Raji (cell line): ENCODE measurements around the gene EIF2S2.

Source experiments
- POLR2A ChIP-seq: IDR thresholded peaks from 2 replicates; pipeline ENCODE4 v1.6.1; 2011; ENCODE audit warnings: low read depth, low read length, control low read depth; ENCODE audit not compliant: insufficient read depth

EIF2S2 gene

DNA sequence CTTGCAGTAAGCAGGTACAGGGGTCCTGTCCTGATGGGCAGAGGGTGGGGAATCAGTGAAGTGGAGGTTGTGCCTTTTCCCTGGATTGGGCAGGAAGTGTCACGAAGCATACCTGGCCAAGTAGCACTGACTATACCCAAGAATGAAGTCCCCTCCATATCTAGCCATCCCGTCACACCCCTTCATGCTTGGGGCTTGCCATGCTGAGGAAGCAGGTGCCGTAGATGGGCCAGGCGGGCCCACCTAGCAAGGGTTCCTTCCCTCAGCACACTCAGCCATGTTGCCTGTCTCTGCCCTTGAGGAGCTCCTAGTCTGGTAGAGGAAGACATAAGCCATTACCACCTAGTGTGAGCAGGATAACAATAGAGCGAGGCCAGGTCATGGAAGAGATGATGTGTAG is 33.5 kb downstream of the EIF2S2 start:
- no peak for TF ChIP-seq POLR2A

DNA sequence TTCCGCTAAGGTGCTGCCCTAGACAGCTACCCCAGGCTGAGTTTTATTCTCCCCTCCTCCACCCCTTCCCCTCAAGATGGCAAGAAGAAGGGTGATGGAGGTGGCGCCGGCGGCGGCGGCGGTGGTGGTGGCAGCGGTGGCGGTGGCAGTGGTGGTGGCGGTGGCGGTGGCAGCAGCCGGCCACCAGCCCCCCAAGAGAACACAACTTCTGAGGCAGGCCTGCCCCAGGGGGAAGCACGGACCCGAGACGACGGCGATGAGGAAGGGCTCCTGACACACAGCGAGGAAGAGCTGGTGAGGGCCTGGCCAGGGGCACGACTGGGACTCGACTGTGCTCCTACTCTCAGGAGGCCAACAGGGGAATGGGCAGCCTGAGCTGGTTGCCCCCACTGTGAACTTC is 35.1 kb downstream of the EIF2S2 start:
- no peak for TF ChIP-seq POLR2A

DNA sequence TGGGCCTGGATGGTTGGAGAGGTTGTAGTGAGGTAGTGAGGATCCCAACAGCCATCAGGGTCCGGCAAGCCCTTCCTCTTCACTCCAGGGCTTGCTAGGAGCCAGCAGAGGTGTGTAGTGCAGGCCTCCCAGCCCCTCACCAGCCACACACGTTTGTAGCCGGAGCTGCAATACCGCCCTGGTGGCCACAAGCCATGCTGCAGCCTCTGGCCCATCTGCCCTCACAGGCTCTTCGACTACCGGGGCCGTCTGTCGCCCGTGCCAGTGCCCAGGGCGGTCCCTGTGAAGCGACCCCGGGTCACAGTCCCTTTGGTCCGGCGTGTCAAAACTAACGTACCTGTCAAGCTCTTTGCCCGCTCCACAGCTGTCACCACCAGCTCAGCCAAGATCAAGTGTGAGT is 36.4 kb downstream of the EIF2S2 start:
- no peak for TF ChIP-seq POLR2A

DNA sequence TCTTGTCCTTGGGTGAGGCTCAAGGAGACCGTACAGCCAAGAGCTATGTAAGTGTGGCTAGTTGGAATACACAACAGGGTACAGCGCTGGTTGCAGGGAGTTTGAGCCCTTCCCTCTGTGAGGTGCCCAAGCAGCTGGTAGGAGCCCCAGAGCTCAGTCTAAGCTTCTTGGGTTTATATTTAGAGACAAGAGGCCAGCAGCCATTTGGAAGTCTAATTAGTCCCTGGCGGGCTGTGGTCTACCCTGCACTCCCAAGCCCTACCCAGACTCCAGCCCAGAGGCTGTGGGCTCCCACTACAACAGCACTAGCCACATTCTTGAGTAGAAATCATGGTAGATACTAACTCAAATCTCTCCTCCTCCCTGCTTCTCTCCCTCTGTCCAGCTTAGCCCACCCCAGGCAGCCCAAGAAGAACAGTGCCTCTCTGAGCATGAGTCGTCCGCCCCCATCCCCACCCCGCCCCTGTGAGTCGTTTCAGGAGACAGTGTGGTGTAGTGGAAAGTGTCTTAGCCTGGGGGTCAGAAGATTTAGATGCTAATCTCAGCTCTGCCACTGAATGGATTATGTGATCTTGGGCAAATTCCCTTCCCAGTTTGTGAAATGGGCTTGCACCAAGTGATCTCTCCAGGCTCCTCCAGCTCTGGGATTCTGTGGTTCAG is 37.8 kb downstream of the EIF2S2 start:
- TF ChIP-seq POLR2A, result no peak

DNA sequence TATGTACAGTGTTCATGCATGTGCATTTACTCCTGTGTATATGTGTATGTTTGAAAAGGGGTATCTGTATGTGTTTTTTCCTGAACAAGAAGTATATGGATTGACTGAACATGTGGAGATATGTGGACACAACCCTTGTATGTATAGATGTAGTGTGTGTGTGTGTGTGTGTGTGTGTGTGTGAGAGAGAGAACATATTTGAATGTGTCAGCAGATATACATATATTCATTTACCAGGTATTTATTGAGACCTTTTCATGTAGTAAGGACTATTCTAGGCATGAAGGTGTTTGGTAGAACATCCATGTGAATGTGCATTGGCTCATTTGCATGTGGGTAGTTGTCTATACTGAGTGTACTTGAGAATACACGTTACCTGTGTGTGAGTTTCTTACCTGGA is 39.3 kb downstream of the EIF2S2 start:
- TF ChIP-seq POLR2A, result no peak

DNA sequence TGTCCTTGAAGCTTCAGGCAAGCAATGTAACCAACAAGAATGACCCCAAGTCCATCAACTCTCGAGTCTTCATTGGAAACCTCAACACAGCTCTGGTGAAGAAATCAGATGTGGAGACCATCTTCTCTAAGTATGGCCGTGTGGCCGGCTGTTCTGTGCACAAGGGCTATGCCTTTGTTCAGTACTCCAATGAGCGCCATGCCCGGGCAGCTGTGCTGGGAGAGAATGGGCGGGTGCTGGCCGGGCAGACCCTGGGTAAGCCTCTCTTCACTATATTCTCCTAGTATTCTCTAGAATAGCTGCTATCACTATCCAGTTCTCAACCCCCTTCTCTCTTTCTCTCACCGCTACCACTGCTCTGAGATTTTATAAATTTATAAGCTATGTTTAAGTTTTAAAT is 40.0 kb downstream of the EIF2S2 start:
- TF ChIP-seq POLR2A, result no peak

DNA sequence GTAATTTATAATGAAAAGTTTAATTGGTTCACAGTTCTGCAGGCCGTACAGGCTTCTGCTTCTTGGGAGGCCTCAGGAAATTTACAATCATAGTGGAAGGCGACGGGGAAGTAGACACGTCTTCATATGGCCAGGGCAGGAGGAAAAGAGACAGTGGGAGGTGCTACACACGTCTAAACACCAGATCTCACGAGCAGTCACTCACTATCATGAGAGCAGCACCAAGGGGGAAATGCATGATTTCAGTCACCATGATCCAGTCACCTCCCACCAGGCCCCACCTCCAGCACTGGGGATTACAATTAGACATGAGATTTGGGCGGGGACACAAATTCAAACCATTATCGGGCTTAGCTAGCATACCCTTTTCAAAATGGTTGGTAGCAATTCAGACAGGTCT is 41.2 kb downstream of the EIF2S2 start:
- no peak for TF ChIP-seq POLR2A

DNA sequence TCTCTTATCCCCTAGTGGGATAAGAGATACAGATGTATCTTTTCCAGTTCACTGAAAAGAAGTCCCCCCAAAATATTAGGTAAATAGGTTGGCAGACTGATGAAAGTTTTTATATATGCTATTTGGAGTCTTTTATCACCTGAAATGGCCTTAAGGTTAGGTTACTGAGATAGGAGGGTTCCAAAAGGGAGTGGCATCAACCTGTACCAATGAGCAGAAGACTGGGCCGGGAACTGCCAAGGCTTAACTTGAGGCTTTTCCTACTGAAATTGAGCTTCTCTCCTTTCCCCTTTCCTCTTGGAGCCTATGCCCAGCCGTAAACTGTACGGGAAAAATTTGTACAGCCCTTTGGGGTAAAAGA is 42.0 kb downstream of the EIF2S2 start:
- no peak for TF ChIP-seq POLR2A

DNA sequence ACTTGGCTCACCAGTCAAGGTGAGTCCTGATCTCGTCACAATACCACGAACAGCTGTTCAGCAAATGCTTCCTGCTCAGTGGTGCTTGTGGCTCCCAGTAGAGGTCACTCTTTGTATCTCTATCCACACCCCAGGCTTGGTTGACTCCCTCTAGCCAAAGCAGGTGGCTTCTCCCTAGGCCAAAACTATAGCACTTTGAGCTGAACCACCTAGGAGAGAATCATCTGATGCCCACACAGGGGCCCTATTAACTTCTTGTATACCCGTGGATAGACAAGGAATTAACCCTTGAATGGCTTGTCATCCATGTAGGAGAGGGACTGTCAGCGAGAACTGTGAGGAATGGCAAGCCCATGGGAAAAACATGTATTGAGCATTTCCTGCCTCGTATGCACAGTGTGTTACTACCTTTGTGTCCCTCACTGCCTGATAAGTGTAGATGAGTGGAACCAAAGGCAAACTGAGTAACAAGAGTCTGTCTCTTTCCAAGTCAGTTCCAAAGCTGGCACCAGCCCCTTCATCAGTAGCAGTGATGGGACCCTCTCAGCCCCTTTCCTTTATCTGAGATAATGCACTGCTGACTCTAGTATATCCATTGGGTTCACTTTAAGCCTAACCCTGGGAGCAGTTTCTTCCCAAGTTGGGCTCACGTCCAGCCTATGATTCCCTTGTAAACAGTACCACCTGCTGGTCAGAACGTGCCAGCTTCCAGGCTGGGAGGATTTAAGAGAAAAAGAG is 42.5 kb downstream of the EIF2S2 start:
- no peak for TF ChIP-seq POLR2A

DNA sequence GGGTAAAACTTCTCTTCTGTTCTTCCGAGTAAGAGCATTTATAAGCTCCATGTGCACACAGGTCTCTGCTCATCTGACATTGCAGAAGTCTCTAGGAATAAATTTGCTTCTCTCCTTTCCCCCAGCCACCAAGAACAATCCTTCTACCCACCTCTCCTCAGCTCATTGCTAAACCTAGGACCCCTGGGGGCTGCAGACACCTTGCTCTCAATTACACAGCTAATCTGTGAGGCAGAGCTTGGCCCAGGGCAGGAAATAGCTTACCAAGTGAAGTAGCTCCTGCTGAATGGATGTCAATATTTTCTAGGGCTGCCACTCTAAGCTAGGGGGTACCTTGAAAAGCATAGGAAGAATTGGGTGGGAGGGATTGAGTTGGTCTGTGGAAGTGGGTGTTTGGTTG is 44.0 kb downstream of the EIF2S2 start:
- TF ChIP-seq POLR2A, result no peak

DNA sequence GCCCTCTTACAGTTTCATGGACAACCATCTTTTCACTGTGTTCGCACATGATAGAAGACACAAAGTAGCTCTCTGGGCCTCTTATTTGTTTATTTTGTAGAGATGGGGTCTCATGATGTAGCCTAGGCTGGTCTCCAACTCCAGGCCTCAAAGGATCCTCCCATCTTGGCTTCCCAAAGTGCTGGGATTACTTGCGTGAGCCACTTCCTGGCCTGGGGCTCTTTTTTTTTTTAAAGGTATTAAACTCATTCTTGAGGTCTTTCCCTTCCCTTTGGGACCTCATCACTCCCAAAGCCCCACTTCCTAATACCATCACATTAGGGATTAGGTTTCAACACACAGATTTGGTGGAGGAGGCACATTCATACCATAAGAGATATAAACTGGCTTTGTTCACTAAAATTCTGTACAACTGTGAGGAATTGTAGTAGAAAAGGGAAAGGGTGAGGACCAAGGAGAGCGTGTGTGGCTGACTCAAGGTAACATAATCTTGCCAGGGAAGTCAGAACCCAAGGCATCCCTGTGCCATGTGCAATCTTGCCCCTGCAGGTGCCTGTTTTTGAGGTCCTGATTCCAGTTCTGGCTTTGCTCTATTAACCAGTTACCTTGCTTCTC is 45.5 kb downstream of the EIF2S2 start:
- TF ChIP-seq POLR2A, result no peak

DNA sequence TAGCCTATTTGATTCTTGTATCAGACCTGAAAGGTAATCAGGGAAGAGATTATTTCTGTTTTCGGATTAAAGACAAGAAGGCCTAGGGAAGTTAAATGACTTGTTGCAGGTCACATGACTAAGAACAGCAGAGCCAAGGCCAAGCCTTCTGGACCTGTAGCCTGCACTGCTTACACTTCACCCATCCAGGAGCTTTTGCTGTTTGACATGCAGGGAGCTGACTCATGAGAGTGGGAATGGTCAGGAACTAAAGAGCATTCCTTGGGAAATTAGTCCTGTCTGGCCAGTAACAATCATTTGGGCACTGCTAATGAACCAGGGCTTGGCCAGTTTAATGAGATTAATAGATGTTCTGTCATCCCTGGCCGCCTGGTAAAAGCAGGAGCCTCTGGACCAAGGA is 46.8 kb downstream of the EIF2S2 start:
- no peak for TF ChIP-seq POLR2A

DNA sequence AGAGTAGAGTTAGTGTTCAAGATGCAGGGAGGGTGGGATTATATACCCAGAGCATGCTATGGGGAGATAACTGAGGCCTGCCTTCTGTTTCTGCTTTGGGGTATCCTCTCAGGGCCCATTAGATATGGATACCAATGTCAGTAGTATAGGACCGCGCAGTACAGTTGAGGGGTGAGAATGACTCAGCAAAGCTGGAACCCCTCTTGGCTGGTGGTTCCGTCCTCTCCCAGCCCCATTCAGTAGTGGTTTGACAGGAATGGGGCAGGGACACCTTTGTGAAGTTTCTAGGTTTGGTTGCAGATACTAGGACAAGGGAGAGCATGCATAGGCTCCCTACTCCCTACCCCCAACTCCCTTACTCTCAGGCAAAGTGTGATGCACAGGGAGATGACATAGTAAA is 47.8 kb downstream of the EIF2S2 start:
- no peak for TF ChIP-seq POLR2A

DNA sequence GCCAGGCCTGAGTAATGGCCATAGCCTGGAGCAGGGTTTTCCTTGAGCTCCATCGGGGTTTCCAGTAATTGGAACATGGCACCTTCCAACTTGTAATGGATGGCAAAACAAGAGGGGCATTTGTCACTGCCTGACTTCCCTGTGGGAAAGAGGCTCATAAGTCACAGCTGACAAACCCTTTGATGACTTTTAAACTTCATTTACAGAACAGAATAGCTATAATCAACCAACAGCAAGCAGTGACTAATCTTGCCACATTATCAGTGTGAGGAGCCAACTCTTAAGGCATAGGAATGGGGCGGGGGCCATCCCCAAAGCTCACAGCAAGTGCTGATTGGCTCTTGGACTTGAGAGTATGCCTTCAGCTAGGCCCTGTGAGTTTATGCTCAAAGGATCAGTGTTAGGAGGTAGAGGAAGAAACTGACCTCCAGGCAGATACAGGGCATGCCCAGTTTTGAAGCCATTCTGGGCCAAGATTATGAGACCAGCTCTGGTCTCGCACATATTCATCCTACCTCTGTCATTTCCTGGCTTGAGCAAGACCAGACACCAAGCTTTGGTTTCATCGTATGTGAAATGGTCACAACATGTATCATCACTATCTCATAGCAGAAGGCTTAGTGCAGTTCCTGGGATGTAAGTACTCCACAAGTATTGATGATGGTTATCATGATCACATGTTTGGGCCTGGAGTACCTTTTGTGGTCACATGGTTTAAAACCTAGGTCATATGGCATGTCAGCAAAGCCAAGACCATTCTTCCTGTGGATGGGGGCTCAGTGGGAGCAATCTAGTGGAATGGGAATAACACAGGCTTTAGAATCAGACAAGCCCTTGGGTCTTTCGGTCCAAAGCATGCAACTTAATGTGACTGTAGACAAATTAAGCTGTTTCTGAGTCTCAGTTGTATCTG is 49.2 kb downstream of the EIF2S2 start:
- no peak for TF ChIP-seq POLR2A

DNA sequence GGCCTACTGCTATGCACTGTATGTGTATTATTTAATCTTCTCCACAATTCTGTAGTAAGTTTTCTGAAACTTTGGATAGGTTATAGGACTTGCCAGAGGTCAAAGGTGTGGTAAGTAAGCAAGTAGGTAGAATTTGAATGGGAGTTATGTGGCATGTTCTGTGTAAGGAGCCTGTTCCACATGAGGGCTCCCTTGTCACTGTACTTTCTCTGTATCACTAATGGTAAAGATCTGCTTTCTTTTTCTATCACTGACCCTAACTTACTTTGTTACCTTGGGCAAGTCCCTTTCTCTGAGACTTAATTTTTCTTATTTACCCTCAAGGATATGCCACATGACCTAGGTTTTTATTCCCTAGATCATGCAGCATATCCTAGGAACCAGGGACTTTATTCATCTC is 50.3 kb downstream of the EIF2S2 start:
- TF ChIP-seq POLR2A, result no peak
